Tibial nerve (tissue), 4 donors: Measurements from ENCODE around the gene SFTPB. TPM values are rescaled to one million over a fixed set of nuclear protein-coding genes. Genes with fewer than 3 reads are reported as not detected.
A peak's percentile ranks its signal among the peaks of the same experiment; 100 is the strongest.

Experiments used
- DNase-seq, 2 donors: peaks; one replicate each; pipeline ENCODE4 v3.0.0-alpha.2; 2019; ENCODE audit warnings: low spot score in 2 of 2
- H3K27ac ChIP-seq, 4 donors: fragments of 200-600 bp; sonication (generic) in 3 of 4; one replicate each; pipeline ENCODE4 v1.5.1; 2017 to 2019; ENCODE audit warnings: mild to moderate bottlenecking in 1 of 4
- H3K27me3 ChIP-seq, 2 donors: fragments of 200-600 bp; sonication (generic) in 1 of 2; one replicate each; pipeline versions ENCODE4 v1.5.1 to v1.6.0; 2017 to 2019
- H3K36me3 ChIP-seq, 3 donors: fragments of 200-600 bp; sonication (generic); one replicate each; pipeline ENCODE4 v1.5.1; 2018 to 2019
- H3K4me1 ChIP-seq, 4 donors: fragments of 200-600 bp; sonication (generic) in 3 of 4; one replicate each; pipeline ENCODE4 v1.5.1; 2017 to 2019
- H3K4me3 ChIP-seq, 4 donors: fragments of 200-600 bp; sonication (generic) in 3 of 4; one replicate each; pipeline ENCODE4 v1.5.1; 2017 to 2019; ENCODE audit warnings: mild to moderate bottlenecking in 1 of 4, moderate library complexity in 1 of 4
- H3K9me3 ChIP-seq, 4 donors: fragments of 200-600 bp; sonication (generic) in 3 of 4; one replicate each; pipeline ENCODE4 v1.5.1; 2017 to 2019
- EP300 ChIP-seq, 2 donors: sonication (generic); formaldehyde crosslinking; IDR thresholded peaks; one replicate each; pipeline ENCODE4 v1.6.1; 2017; ENCODE audit warnings: antibody characterized with exemption in 2 of 2, mild to moderate bottlenecking in 1 of 2
- POLR2A ChIP-seq, 2 donors: fragments of 450-650 bp; IDR thresholded peaks; one replicate each; pipeline ENCODE4 v1.6.1; 2017; ENCODE audit warnings: antibody characterized with exemption in 2 of 2, mild to moderate bottlenecking in 2 of 2, moderate library complexity in 2 of 2
- WGBS, 2 donors: methylation state at CpG; one replicate each; pipeline ENCODE4 v1.1.5; 2018; 5-methylcytosine and 5-hydroxymethylcytosine counted together
- total RNA-seq, 4 donors: library from RNA; depleted of rRNA; stranded (reverse); fragments of >200 nt; gene quantifications; one replicate each; pipeline ENCODE4 v1.1.0, GENCODE V29; 2016
- TF ChIP-seq, protein P1 (sequence below), 5 experiments: fragments of 200-600 bp in 3 of 5; fragments of 450-650 bp in 2 of 5; sonication (generic) in 3 of 5; IDR thresholded peaks; one replicate each; pipeline ENCODE4 v1.5.1; 2016 to 2019; ENCODE audit warnings: antibody characterized with exemption in 5 of 5, mild to moderate bottlenecking in 3 of 5, moderate library complexity in 2 of 5

SFTPB gene
- total RNA-seq, 4 donors from 2014 or later: not detected

DNA sequence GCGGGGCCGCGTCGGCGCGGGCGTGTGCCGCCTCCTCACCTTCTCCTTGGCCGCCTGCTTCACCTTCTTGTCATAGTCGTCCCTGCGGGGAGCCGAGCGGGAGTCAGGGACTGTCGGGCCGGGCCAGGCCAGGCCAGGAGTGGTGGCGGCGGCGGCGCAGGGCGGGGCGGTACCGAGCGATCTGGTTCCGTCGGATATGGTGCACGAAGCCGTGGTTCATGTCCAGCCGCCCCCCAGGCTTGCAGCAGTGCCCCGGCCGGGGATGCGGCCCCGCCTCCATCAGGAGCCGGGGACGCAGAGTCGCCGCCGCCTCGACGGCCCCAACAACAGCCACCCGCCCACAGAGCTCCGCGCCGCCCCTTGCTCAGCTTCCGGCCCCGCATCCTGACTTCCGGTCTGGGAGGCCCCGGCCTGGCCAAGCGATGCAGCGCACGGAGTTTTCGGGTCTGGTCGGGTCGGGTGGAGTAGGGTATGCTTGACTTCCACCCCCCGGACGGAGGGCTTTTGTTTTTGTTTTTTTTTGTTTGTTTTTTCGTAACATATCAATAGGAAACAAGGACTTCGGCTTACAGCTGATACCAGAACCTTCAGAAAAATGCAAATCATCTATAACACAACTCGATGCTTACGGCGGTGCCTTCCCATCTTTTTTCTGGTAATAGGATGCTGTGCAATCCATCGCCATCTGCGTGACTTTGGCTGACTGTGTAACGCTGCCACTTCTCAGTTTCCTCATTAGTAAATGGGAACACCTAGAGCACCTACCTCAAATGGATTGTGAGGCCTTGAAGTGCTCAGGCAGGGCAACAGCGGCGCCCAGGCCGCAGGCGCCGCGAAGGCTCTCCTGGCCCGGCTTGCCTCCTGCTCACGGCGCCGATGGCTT lies 56.1 kb downstream of the SFTPB start, which contains the start of gene C2orf68:
Gene C2orf68 (minus strand): TSS at position 362 of the 883 bp plus-strand sequence. CDS start 82 bp downstream, at position 280.
- WGBS, 2 donors: 10 to 21% methylated on average over 31 to 66 of the region's 73 CpGs
- DNase-seq: peak; percentile 84 to 85
- Histone ChIP-seq H3K36me3 (peaks cover 0 to 28% (median 0%) of the 10 kb centered on the region in 3 donors), H3K4me1 (peaks cover 0 to 59% (median 14%) of the 10 kb centered on the region in 4 donors), H3K27ac (peak within 1 kb of the TSS; percentile 40 to 93 (median 90)), H3K9me3 (no peaks in the 10 kb centered on the region), H3K27me3 (no peaks in the 10 kb centered on the region), H3K4me3 (peak within 1 kb of the TSS; percentile 77 to 99 (median 89))
- TF ChIP-seq, protein P1, sequence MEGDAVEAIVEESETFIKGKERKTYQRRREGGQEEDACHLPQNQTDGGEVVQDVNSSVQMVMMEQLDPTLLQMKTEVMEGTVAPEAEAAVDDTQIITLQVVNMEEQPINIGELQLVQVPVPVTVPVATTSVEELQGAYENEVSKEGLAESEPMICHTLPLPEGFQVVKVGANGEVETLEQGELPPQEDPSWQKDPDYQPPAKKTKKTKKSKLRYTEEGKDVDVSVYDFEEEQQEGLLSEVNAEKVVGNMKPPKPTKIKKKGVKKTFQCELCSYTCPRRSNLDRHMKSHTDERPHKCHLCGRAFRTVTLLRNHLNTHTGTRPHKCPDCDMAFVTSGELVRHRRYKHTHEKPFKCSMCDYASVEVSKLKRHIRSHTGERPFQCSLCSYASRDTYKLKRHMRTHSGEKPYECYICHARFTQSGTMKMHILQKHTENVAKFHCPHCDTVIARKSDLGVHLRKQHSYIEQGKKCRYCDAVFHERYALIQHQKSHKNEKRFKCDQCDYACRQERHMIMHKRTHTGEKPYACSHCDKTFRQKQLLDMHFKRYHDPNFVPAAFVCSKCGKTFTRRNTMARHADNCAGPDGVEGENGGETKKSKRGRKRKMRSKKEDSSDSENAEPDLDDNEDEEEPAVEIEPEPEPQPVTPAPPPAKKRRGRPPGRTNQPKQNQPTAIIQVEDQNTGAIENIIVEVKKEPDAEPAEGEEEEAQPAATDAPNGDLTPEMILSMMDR (IDR thresholded peaks at IDR 0.05): peak in 1 of 5 experiments; percentile 16
- peak; percentile 60 to 92 for TF ChIP-seq EP300 (IDR thresholded peaks at IDR 0.05)
- peak; percentile 36 to 78 for TF ChIP-seq POLR2A (IDR thresholded peaks at IDR 0.05)

DNA sequence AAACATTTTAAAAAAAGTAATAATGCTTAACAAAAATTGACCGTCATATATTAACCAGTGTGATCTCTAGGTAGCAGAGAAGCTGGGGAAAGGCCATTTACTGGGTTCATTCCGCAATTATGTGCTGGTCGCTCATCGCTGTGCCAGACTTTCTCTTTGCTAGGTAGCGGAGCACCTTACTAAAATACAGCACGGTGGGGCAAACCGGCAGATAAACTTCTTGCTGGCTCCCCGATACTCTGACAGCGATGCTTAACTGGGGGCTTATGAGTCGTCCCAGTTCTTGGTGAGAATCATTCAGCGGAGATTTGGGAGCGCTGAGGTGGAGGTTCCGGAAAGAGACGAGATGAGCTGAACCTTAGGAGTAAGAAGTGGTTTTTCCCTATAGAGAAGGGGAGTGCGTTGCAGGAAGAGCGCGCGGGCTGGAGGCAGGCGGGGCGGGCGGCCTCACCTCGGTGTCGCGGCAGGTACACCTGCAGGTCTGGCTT lies 56.7 kb downstream of the SFTPB start:
- H3K4me1 ChIP-seq: peaks cover 0 to 62% (median 12%) of the 10 kb centered on the region in 4 donors
- H3K36me3 ChIP-seq: peaks cover 0 to 31% (median 0%) of the 10 kb centered on the region in 3 donors
- TF ChIP-seq POLR2A (IDR thresholded peaks at IDR 0.05): no peak
- TF ChIP-seq EP300 (IDR thresholded peaks at IDR 0.05): no peak
- TF ChIP-seq, protein P1 (IDR thresholded peaks at IDR 0.05): no peak
- no peak for DNase-seq
- 5 to 6% methylated on average over 24 of the region's 24 CpGs for WGBS, 2 donors
- H3K27ac ChIP-seq: peak overlapping the region; percentile 40 to 93 (median 90)
- peak overlapping the region; percentile 77 to 99 (median 89) for H3K4me3 ChIP-seq
- H3K27me3 ChIP-seq: no peaks in the 10 kb centered on the region
- H3K9me3 ChIP-seq: no peaks in the 10 kb centered on the region

Other genes starting within 250 kb of the SFTPB start
- gene SH2D6, start 249.5 kb downstream of the SFTPB start, total RNA-seq: 1 to 10 TPM in 1 of 4 donors, not detected in 3; 1.1 TPM
- gene MAT2A, start 129.0 kb downstream of the SFTPB start, total RNA-seq: 100 to 1,000 TPM; 139 to 164 (median 145) TPM
- gene GGCX, start 106.7 kb downstream of the SFTPB start, total RNA-seq: 10 to 100 TPM; 24.7 to 34.3 (median 27.1) TPM
- 10 to 100 TPM in 2 of 4 donors, 1 to 10 TPM in 2; 4.3 to 24.0 (median 11.8) TPM for gene VAMP8, start 90.6 kb downstream of the SFTPB start, total RNA-seq
- 10 to 100 TPM; 39.6 to 91.6 (median 55.6) TPM for gene VAMP5, start 83.8 kb downstream of the SFTPB start, total RNA-seq
- 100 to 1,000 TPM; 117 to 212 (median 162) TPM for gene RNF181, start 72.5 kb downstream of the SFTPB start, total RNA-seq
- gene TMEM150A, start 65.5 kb downstream of the SFTPB start, total RNA-seq: 10 to 100 TPM; 12.9 to 29.4 (median 16.6) TPM
- gene C2orf68, start 56.1 kb downstream of the SFTPB start, total RNA-seq: 10 to 100 TPM; 15.7 to 21.9 (median 19.7) TPM
- 100 to 1,000 TPM in 2 of 4 donors, 10 to 100 TPM in 2; 90.0 to 173 (median 130) TPM for gene USP39, start 52.0 kb downstream of the SFTPB start, total RNA-seq
- gene GNLY, start 26.2 kb upstream of the SFTPB start, total RNA-seq: 1 to 10 TPM in 1 of 4 donors, under 1 TPM in 2, not detected in 1; 0.63 to 4.2 (median 0.98) TPM
- gene ATOH8, start 85.8 kb upstream of the SFTPB start, total RNA-seq: 100 to 1,000 TPM in 3 of 4 donors, 10 to 100 TPM in 1; 98.0 to 170 (median 119) TPM
- 10 to 100 TPM; 30.9 to 37.4 (median 32.9) TPM for gene ST3GAL5, start 220.8 kb upstream of the SFTPB start, total RNA-seq